ENCODE data around the gene ETNK2. TPM values are rescaled to one million over a fixed set of nuclear protein-coding genes. Genes with fewer than 3 reads are reported as not detected.
A peak's percentile ranks its signal among the peaks of the same experiment; 100 is the strongest.

ETNK2 gene
- polyA plus RNA-seq, 3 donors, result not detected

GRCh38 chr1:204192046-204192445 lies 40.2 kb upstream of the ETNK2 start:
- TF ChIP-seq, protein P1, sequence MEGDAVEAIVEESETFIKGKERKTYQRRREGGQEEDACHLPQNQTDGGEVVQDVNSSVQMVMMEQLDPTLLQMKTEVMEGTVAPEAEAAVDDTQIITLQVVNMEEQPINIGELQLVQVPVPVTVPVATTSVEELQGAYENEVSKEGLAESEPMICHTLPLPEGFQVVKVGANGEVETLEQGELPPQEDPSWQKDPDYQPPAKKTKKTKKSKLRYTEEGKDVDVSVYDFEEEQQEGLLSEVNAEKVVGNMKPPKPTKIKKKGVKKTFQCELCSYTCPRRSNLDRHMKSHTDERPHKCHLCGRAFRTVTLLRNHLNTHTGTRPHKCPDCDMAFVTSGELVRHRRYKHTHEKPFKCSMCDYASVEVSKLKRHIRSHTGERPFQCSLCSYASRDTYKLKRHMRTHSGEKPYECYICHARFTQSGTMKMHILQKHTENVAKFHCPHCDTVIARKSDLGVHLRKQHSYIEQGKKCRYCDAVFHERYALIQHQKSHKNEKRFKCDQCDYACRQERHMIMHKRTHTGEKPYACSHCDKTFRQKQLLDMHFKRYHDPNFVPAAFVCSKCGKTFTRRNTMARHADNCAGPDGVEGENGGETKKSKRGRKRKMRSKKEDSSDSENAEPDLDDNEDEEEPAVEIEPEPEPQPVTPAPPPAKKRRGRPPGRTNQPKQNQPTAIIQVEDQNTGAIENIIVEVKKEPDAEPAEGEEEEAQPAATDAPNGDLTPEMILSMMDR (IDR thresholded peaks at IDR 0.05), result no peak
- H4K20me1 ChIP-seq (ENCODE audit: insufficient read depth, low read length), result no peaks in the 10 kb centered on the region
- no peaks in the 10 kb centered on the region for H3K79me2 ChIP-seq (ENCODE audit: insufficient read depth, low read length)
- H3K36me3 Mint-ChIP-seq, result no peaks in the 10 kb centered on the region
- H3K9me3 Mint-ChIP-seq, result peaks cover 0 to 2% (median 0%) of the 10 kb centered on the region in 7 donors
- intact Hi-C loops (cut with micrococcal nuclease), result no loop called here
- peaks cover 15% of the 10 kb centered on the region for H3K4me1 Mint-ChIP-seq
- WGBS (ENCODE audit: insufficient coverage), result 90% methylated on average over 2 of the region's 2 CpGs
- H2AFZ ChIP-seq (ENCODE audit: insufficient read depth, low read depth, low read length, poor library complexity, severe bottlenecking), result no peak overlapping the region
- H3K4me3 Mint-ChIP-seq, result no peak overlapping the region
- H3K36me3 ChIP-seq (replicated peaks in 1 of 2; ENCODE audit: control insufficient read depth in 1 of 2, insufficient read depth in 2 of 2, low read length in 2 of 2), result no peaks in the 10 kb centered on the region
- H3K27ac ChIP-seq (ENCODE audit: low read depth in 1 of 2, low read length in 2 of 2), result no peak overlapping the region
- H3K4me3 ChIP-seq (replicated peaks in 1 of 3; ENCODE audit: low read depth in 2 of 3, low read length in 3 of 3), result no peak overlapping the region
- no peak overlapping the region for H3K27ac Mint-ChIP-seq
- H3K27me3 Mint-ChIP-seq (ENCODE audit: low read depth in 3 of 3), result peaks cover 41 to 56% (median 46%) of the 10 kb centered on the region in 3 donors
- no peaks in the 10 kb centered on the region for H3K9me3 ChIP-seq (replicated peaks in 1 of 2; ENCODE audit: control insufficient read depth in 1 of 2, insufficient read depth in 1 of 2, low read length in 2 of 2)
- peaks cover 12% of the 10 kb centered on the region in 2 donors for H3K4me1 ChIP-seq (ENCODE audit: control insufficient read depth in 1 of 2, insufficient read depth in 2 of 2, low read length in 2 of 2)
- H3K9ac ChIP-seq (ENCODE audit: insufficient read depth, low read length, poor library complexity, severe bottlenecking), result no peak overlapping the region
- H3K27me3 ChIP-seq (ENCODE audit: control insufficient read depth in 2 of 2, insufficient read depth in 2 of 2, low read length in 2 of 2), result peaks cover 5 to 44% of the 10 kb centered on the region in 2 donors
- no peak overlapping the region for H3K4me2 ChIP-seq (replicated peaks; ENCODE audit: extremely low read depth, low read length, poor library complexity, severe bottlenecking)
- no peak for DNase-seq

- DNase-seq, result no peak
- TF ChIP-seq, protein P1 (IDR thresholded peaks at IDR 0.05), result no peak
- Histone ChIP-seq H3K4me3 (replicated peaks in 1 of 3; ENCODE audit: low read depth in 2 of 3, low read length in 3 of 3) (no peak overlapping the region), H3K9ac (ENCODE audit: insufficient read depth, low read length, poor library complexity, severe bottlenecking) (no peak overlapping the region), H3K27ac (ENCODE audit: low read depth in 1 of 2, low read length in 2 of 2) (no peak overlapping the region), H4K20me1 (ENCODE audit: insufficient read depth, low read length) (no peaks in the 10 kb centered on the region), H2AFZ (ENCODE audit: insufficient read depth, low read depth, low read length, poor library complexity, severe bottlenecking) (no peak overlapping the region), H3K9me3 (replicated peaks in 1 of 2; ENCODE audit: control insufficient read depth in 1 of 2, insufficient read depth in 1 of 2, low read length in 2 of 2) (no peaks in the 10 kb centered on the region), H3K36me3 (replicated peaks in 1 of 2; ENCODE audit: control insufficient read depth in 1 of 2, insufficient read depth in 2 of 2, low read length in 2 of 2) (no peaks in the 10 kb centered on the region), H3K4me2 (replicated peaks; ENCODE audit: extremely low read depth, low read length, poor library complexity, severe bottlenecking) (no peak overlapping the region), H3K4me1 (ENCODE audit: control insufficient read depth in 1 of 2, insufficient read depth in 2 of 2, low read length in 2 of 2) (peaks cover 12% of the 10 kb centered on the region in 2 donors), H3K79me2 (ENCODE audit: insufficient read depth, low read length) (no peaks in the 10 kb centered on the region), H3K27me3 (ENCODE audit: control insufficient read depth in 2 of 2, insufficient read depth in 2 of 2, low read length in 2 of 2) (peaks cover 5 to 46% of the 10 kb centered on the region in 2 donors)
- no peaks in the 10 kb centered on the region for H3K36me3 Mint-ChIP-seq
- intact Hi-C loops (cut with micrococcal nuclease), result no loop called here
- 100% methylated on average over 3 of the region's 7 CpGs for WGBS (ENCODE audit: insufficient coverage)
- peaks cover 44 to 56% (median 52%) of the 10 kb centered on the region in 3 donors for H3K27me3 Mint-ChIP-seq (ENCODE audit: low read depth in 3 of 3)
- H3K27ac Mint-ChIP-seq, result peak overlapping the region in 2 of 7 donors; percentile 7
- H3K4me3 Mint-ChIP-seq, result no peak overlapping the region
- H3K4me1 Mint-ChIP-seq, result peaks cover 15% of the 10 kb centered on the region
- H3K9me3 Mint-ChIP-seq, result peaks cover 0 to 2% (median 0%) of the 10 kb centered on the region in 7 donors
Observed at GRCh38 chr1:204191456-204191855, 39.6 kb upstream of the ETNK2 start.
